NOMO-1 treated with dmso at 0.1 percent for 144 hours (cell line): Measurements from ENCODE around the gene PPID.
A peak's percentile ranks its signal among the peaks of the same experiment; 100 is the strongest.

ENCODE experiments used
- DNase-seq: peaks from one replicate; lab custom pipeline; 2025; ENCODE audit not compliant: unreplicated experiment; lab: John Stamatoyannopoulos, UW

The PPID gene

GRCh38 chr4:158669310-158669709 lies 53.9 kb downstream of the PPID start:
- DNase-seq: no peak

GRCh38 chr4:158667651-158668198 lies 55.5 kb downstream of the PPID start:
- peak; percentile 34 for DNase-seq

- no peak for DNase-seq
Measured at GRCh38 chr4:158666892-158667291, 56.3 kb downstream of the PPID start.

GRCh38 chr4:158664806-158665205 lies 58.4 kb downstream of the PPID start:
- DNase-seq: no peak

GRCh38 chr4:158663707-158664625 lies 59.2 kb downstream of the PPID start:
- peak; percentile 33 for DNase-seq

GRCh38 chr4:158663255-158663654 lies 59.9 kb downstream of the PPID start:
- DNase-seq: peak; percentile 19
